Measurements from ENCODE around the gene EBI3.
A peak's percentile ranks its signal among the peaks of the same experiment; 100 is the strongest.
"Not testable (repeated sequence)": the region's sequence is repeated elsewhere in the genome, so short reads cannot be mapped to it uniquely, and the experiment has no call there.

Gene EBI3

DNA sequence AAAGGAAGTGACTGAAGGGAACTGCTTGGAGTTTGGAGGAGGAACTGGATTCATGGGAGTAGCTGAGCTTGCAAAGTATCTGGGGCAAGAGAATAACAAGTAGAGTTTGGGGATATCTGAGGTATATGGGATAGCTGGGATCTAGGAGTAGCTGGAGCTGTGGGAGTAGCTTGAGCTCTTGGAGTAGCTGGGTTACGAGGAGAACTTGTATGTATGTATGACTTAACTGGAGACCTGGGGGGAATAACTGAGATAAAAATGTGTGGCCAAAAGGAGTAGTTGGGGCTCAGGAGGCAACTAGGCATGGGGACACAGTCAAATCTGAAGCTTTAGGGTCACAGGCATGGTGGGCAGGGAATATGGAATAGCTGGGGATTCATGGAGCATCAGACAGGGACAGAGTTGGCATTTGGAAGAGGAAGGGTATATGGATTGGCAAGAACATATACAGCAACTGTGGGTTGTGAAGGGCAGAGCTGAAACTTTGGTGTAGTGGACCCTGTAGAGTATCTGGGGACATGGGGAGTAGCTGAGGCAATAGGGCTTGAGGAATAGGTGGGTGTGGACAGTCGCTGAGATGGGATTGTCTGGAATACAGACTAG lies 28.3 kb upstream of the EBI3 start:
- DNase-seq = no peak

DNA sequence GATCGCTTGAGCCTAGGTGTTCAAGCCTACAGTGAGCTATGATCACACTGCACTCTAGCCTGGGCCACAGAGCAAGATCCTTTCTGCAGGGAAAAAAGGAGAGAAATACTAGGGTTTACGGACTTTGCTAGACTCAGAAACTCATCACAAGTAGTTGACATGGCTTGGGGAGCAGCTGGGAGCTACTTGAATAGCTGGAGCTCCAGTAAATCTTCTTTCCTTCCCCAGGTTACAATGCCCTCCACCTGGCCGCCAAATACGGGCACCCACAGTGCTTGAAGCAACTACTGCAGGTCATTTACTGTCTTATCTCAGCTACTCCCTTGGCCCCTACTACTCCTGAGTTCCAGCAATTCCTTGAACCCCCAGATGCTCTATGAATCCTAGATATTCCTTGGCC lies 27.5 kb upstream of the EBI3 start:
- no peak for DNase-seq

DNA sequence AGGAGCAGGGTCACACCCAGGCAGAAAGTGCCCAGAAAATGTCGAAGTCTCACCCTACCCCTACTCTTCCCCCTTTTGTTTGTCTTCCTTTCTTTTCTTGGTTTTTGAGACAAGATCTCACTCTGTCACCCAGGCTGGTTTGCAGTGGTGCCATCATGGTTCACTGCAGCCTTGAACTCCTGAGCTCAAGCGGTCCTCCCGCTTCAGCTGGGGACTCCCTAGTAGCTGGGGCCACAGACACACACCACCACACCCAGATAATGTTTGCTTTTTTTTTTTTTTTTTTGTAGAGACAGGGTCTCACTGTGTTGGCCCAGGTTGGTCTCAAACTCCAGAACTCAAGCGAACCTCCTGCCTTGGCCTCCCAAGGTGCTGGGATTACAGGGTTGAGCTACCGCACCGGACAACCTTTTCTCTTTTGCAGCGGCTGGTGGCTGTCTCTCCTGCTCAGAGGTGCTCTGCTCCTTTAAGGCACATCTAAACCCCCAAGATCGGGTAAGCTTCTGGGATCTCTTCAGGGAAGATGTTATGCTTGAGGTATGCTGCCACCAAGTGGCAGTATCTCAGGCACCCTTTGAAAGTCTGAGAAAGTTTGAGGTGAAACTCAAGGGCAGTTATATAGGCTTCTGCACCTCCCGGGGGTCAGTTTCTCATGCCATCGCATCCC lies 22.4 kb upstream of the EBI3 start:
- no peak for DNase-seq

DNA sequence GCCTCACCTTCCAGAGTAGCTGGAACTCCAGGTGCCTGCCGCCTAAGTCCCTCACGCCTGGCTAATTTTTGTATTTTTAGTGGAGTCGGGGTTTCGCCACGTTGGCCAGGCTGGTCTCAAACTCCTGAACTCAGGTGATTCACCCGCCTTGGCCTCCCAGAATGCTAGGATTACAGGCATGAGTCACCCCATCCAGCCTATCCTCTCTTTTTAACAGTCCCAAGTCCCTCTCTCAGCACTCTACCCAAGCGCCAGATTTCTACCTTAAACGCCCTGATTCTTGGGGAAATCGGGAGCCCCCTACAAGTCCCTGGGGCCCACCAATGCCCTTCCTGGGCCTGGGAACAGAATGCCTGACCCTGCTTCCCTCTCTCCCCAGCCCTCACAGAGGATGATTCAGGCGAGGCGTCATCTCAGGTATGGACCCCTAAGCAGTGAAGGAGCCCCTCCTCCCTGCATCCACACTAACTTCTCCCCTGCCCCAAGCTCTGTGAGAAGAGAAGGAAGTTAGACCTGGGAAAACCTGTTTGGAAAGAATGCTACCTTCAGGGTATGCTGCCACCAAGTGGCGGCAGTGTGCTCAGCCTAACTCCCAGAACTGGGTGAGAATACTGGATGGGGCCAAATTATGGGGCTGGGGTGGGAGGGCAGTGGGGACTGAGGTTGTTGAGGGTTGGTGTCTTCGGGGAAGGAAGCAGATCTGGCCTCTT lies 20.8 kb upstream of the EBI3 start:
- no peak for DNase-seq

DNA sequence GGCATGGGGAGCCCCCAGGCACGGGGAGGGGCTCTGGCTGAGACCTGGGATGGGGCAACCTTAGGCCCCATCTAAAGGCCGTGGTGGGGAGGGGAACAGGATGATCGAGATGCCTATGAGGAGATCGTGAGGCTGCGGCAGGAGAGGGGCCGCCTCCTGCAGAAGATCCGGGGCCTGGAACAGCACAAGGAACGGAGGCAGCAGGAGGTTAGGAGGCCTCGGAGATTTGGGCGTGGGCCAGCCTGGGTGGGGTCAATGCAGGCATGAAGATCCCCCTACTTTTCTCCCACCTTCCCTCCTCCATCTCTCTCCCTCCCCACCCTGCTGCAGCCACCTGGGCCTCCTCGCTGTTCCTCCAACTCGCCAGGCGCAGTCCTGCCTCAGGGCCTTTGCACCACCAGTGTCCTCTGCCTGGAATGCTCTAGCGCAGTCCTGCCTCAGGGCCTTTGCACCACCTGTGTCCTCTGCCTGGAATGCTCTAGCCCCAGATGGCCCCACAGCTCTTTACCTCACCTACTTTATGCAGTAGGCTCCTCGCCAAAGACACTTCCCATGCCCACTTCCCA lies 19.1 kb upstream of the EBI3 start:
- DNase-seq = no peak

DNA sequence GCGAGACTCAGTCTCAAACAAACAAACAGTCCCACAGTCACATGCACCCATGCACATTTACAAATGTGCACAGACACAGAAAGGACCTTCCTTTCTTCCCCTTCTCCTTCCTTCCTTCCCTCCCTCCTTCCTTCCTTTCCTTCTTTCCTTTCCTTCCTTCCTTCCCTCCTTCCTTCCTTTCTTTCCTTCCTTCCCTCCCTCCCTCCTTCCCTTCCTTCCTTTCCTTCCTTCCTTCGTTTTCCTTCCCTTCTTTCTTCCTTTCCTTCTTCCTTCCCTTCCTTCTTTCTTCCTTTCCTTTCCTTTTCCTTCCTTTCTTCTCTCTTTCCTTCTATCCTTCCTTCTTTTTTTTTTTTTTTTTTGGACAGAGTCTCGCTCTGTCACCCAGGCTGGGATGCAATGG lies 16.2 kb upstream of the EBI3 start:
- DNase-seq = no peak

DNA sequence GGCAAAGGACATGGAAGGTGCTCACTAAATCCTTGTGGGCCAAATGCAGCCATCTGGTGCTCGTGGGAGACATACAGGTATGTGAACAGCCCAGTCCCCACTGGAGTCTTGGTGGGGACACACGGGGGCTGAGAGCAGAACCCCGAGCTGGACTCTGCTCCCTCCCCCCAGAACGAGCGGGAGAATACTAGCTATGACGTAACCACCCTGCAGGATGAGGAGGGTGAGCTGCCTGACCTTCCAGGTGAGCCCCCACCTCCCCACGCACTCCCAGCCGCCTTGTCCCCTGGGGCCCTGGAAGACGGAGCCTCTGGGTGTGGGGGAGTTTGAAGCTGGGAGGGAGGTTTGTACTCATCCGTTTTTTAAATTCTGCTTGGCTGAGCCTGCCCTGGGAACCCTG lies 13.5 kb upstream of the EBI3 start:
- no peak for DNase-seq

DNA sequence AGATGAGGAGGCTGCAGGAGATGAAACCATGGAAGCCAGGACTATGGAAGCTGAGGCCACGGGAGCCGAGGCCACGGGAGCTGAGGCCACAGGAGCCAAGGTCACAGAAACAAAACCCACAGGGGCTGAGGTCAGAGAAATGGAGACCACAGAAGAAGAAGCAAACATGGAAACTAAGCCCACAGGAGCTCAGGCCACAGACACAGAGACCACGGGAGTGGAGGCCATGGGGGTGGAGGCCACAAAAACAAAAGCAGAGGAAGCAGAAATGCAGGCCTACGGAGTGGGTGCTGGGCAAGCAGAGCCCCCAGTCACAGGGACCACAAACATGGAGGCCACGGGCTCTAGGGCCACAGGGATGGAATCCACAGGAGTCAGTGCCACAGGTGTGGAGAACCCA lies 12.5 kb upstream of the EBI3 start:
- DNase-seq = no peak

DNA sequence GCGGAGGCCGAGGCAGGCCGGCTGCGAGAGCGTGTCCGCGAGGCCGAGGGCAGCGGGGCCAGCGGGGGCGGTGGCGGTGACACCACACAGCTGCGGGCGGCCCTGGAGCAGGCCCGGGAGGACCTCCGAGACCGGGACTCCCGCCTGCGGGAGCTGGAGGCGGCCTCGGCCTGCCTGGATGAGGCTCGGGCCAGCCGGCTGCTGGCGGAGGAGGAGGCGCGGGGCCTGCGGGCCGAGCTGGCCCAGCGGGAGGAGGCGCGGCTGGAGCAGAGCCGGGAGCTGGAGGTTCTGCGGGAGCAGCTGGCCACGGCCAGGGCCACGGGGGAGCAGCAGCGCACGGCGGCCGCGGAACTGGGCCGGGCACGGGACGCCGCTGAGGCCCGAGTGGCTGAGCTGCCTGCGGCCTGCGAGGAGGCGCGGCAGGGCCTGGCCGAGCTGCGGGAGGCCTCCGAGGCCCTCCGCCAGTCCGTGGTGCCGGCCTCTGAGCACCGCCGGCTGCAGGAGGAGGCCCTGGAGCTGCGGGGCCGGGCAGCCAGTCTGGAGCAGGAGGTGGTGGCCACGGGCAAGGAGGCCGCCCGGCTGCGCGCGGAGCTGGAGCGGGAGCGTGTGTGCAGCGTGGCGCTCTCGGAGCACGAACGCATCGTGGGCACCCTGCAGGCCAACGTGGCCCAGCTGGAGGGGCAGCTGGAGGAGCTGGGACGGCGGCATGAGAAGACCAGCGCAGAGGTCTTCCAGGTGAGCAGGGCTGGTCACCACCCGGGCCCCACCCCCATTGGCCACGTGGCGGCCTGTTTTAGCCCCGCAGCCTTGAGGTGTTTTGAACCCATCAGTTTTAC lies 11.7 kb upstream of the EBI3 start:
- DNase-seq = no peak

DNA sequence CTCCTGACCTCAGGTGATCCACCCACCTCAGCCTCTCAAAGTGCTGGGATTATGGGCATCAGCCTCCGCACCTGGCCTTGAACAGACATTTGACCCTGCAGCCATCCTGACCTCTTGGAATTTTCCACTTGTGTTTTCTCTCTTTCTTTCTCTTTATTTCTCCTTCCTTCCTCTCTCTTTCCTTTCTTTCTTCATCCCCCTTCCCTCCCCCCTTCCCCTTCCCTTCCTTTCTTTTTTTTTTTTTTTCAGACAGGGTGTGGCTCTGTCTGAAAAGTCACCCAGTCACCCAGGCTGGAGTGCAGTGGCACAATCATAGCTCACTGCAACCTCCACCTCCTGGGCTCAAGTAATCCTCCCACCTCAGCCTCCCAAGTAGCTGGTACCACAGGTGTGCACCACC lies 10.8 kb upstream of the EBI3 start:
- DNase-seq = not testable (repeated sequence)

DNA sequence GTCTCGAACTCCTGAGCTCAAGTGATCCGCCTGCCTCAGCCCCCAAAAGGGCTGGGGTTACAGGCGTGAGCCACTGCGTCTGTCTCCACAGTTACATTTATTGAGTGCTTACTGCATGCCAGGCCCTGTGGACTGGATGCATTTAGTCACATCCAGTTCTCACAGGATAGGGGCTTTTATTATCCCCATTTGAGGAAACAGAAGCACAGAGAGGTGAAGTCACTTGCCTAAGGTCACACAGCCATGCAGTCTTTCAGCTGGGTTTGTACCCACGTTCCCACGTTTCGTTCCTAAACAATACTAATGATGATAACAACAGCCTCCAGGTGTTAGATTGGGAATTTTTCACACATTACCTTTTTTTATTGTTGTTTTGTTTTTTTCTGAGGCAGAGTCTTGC lies 9.1 kb upstream of the EBI3 start:
- DNase-seq = no peak

DNA sequence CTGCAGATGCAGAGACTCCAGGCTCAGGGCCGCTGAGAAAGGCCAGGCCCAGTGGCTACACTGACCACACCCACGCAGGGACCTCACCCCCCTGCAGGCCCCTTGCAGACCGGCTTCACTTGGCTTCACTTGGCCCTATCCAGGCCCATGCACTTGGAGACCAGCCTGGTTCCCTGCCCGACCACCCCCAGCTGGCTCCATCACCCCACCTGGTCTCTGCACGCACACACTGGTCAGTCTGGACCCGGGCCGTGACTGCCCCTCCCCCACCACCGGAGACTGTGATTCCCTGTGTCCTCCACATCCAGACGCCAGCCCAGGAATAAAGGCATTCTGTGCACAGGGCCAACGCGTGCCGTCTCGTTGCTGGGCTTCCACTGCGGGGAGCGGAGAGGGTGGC lies 4.9 kb upstream of the EBI3 start:
- no peak for DNase-seq

DNA sequence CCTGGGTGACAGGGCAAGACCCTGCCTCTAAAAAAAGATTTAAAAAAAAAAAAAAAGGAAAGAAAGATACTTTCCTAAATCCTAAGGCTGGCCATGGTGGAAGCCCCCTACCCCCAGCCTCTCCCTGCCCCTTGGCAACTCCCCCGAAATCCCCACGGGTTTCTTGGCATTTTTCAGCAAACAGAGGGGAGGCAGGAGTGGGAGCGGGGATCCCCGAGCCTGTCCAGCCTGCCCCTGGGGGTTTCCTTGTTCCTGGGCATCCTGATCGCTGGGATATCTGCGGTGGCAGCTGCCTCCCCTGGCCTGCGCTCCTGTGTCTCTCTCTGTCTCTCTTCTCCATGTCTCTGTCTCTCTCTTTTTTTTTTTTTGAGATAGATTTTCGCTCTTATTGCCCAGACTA lies 3.4 kb upstream of the EBI3 start:
- no peak for DNase-seq

DNA sequence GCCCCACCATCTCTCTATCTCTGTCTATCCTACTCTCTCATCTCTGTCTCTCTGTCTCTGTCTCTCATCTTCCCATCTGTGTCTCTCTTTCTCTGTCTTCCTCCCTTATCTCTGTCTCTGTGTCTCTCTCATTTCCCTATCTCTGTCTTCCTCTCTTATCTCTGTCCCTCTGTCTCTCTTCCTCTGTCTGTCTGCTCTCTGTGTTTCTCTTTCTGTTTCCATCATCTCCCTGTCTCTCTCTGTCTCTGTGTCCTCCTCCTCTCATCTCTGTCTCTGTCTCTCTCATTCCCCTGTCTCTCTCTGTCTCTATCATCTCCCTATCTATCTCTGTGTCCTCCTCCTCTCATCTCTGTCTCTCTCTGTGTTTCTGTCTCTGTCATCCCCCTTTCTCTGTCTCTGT lies 1.6 kb upstream of the EBI3 start:
- DNase-seq = no peak

DNA sequence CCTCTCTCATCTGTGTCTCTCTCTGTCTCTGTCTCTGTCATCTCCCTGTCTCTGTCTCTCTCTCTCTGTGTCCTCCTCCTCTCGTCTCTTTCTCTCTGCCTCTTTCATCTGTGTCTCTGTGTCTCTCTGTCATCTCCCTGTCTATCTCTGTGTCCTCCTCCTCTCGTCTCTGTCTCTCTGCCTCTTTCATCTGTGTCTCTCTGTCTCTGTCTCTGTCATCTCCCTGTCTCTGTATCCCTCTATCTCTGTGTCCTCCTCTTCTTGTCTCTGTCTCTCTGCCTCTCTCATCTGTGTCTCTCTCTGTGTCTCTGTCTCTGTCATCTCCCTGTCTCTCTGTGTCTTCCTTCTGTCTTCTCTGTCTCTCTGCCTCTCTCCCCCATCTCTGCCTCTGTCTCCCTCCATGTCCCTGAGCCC lies 551 bp upstream of the EBI3 start:
- no peak for DNase-seq

DNA sequence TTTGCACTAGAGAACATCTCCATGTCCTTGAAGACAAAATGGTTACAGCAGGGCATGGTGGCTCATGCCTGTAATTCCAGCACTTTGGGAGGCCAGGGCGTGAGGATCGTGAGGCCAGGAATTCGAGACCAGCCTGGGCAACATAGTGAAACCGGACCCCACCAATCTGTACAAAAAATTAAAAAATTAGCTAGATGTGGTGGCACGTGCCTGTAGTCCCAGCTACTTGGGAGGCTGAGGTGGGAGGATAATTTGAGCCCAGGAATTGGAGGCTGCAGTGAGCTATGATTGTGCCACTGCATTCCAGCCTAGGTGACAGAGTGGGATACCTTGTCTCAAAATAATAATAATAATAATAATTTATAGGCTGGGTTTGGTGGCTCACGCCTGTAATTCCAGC lies 914 bp downstream of the EBI3 start:
- not testable (repeated sequence) for DNase-seq

DNA sequence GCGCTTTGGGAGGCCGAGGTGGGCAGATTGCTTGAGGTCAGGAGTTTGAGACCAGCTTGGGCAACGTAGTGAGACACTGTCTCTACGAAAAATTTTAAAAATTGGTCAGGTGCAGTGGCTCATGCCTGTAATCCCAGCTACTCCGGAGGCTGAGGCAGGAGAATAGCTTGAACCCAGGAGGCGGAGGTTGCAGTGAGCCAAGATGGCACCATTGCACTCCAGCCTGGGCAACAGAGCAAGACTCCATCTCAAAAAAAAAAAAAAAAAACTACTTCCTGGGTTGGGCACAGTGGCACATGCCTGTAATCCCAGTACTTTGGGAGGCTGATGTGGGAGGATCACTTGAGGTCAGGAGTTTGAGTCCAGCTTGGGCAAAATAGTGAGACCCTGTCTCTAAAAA lies 2.2 kb downstream of the EBI3 start:
- DNase-seq = not testable (repeated sequence)

DNA sequence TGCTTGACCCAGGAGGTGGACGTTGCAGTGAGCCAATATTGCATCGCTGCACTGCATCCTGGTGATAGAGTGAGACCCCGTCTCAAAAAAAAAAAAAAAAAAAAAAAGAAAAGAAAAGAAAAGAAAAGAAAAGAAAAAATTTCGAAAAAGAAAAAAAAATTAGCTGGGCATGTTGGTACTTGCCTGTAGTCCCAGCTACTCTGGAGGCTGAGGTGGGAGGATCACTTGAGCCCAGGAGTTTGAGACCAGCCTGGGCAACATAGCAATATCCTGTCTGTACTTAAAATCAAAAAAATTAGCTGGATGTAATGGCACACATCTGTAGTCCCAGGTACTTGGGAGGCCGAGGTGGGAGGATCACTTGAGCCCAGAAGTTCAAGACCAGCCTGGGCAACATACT lies 2.8 kb downstream of the EBI3 start:
- DNase-seq = not testable (repeated sequence)

DNA sequence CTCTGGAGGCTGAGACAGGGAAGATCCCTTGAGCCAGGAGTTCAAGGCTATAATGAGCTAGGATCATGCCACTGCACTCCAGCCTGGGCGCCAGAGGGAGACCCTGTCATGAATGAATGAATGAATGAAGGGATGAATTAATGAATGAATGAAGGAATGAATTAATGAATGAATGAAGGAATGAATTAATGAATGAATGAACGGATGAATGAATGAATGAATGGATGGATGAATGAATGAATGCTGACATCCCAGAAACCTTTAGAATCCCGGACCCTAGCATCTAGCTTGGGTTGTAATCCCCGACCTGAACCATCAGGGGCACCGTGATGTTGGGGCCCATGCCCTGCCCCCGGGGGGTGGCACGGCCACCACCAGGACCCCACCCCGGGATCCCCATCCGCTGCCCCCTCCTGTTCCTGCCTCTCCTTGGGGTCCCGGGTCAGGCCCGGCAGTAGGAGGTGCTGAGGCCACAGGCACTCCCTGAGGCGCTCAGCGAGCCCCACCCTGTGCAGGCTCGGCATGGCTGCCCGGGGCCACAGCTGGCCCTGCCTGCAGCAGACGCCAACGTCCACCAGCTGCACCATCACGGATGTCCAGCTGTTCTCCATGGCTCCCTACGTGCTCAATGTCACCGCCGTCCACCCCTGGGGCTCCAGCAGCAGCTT lies 3.4 kb downstream of the EBI3 start:
- DNase-seq = no peak

DNA sequence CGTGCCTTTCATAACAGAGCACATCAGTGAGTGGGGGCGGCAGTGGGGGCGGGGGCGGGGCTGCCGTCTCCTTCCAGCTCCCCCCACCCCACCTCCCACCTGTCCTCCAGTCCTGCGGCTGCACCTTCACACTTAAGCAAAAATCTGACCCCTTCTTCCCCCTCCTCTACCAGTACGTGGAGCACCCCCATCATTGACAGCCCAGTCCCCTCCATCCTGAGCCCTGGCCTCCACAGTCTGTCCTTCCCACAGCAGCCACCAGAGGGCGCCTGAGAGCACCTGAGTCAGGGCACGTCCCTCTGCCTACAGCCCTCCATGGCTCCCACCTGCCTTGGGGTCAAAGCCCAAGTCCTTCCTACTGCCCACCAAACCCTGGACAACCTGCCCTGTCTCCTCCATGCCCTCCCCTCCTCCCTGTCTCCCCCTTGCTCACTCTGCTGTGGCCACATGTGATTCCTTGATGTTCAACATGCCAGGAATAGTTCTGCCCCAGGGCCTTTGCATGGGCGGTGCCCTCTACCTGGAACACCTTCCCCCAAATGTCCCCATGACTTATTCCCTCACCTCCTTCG lies 4.0 kb downstream of the EBI3 start:
- peak; percentile 56 for DNase-seq

DNA sequence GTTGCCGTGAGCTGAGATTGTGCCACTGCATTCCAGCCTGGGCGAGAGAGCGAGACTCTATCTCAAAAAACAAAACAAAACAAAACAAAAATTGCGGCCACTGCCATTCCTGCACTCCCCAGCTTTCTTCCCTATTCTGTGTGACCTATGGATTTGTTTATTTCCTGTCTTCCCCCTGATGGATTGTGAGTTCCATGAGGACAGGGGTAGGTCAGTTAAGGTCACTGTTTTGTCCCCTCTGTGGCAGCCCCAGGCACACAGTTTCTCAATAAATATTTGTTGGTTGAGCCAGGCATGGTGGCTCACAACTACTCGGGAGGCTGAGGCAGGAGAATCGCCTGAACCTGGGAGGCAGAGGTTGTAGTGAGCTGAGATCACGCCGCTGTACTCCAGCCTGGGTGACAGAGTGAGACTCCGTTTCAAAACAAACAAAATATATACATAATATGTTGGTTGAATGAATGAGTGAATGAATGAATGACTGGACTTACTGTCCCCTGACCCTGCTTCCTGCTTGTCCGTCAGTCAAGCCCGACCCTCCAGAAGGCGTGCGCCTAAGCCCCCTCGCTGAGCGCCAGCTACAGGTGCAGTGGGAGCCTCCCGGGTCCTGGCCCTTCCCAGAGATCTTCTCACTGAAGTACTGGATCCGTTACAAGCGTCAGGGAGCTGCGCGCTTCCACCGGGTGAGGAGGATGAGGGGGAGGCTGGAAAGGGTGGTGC lies 5.0 kb downstream of the EBI3 start:
- no peak for DNase-seq

DNA sequence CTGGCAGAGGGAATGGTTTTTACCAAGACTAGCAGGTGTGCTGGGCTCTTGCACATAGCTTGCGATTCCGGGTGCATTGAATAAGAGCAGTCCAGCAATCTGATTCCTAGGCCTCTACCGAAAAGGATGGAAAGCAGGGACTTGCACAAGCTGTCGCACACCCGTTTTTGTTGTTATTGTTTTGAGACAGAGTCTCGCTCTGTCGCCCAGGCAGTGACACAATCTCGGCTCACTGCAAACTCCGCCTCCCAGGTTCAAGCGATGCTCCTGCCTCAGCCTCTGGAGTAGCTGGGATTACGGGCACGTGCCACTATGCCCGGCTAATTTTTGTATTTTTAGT lies 5.5 kb downstream of the EBI3 start:
- no peak for DNase-seq
